Panc1 (cell line): ENCODE measurements around the gene CCSER2. TPM values are rescaled to one million over a fixed set of nuclear protein-coding genes. Genes with fewer than 3 reads are reported as not detected.

Experiments used
- ATAC-seq: fragments of 200-7000 bp; cut with Tn5 transposase; 2 replicates; pipeline ENCODE4 v1.9.1; 2020; ENCODE audit warnings: mild to moderate bottlenecking, moderate library complexity
- BruUV-seq: library from RNA; stranded (reverse); fragments of 400-500 nt; replicated peaks from 2 replicates; lab custom pipeline; 2021; lab: Mats Ljungman, UMichigan
- CTCF ChIA-PET: fragments of 300-600 bp; sonication (Branson Sonifier 250); formaldehyde crosslinking; loops from one replicate; lab custom pipeline; 2022; ENCODE audit warnings: antibody characterized with exemption; lab: Charles Lee
- POLR2A ChIA-PET: fragments of 300-600 bp; sonication (Branson Sonifier 250); formaldehyde crosslinking; loops from one replicate; lab custom pipeline; 2022; ENCODE audit warnings: antibody characterized with exemption; lab: Charles Lee
- DNase-seq: peaks from one replicate; pipeline ENCODE4 v3.0.0-alpha.2; 2010; ENCODE audit warnings: low read depth, low spot score
- H3K27ac ChIP-seq: 2 replicates; pipeline ENCODE4 v1.5.1; 2011; ENCODE audit warnings: mild to moderate bottlenecking, low read length, inconsistent platforms
- H3K27me3 ChIP-seq: fragments of 200-500 bp; sonication (Bioruptor generic); 2 replicates; pipeline ENCODE4 v1.6.0; 2014; ENCODE audit warnings: low read length, inconsistent platforms; ENCODE audit not compliant: control insufficient read depth, insufficient read depth
- H3K36me3 ChIP-seq: fragments of 200-500 bp; sonication (Bioruptor generic); 2 replicates; pipeline ENCODE4 v1.5.1; 2014; ENCODE audit warnings: inconsistent platforms, mild to moderate bottlenecking, low read length, moderate library complexity; ENCODE audit not compliant: control insufficient read depth, insufficient read depth
- H3K4me1 ChIP-seq: 2 replicates; pipeline ENCODE4 v1.5.1; 2011; ENCODE audit warnings: inconsistent platforms, mild to moderate bottlenecking, low read length, moderate library complexity; ENCODE audit not compliant: control insufficient read depth, insufficient read depth
- H3K4me3 ChIP-seq, 2 experiments: 2 replicates each; pipeline ENCODE4 v1.5.1; 2011 to 2012; ENCODE audit warnings: low read depth in 2 of 2, low read length in 2 of 2, mild to moderate bottlenecking in 2 of 2, inconsistent platforms in 1 of 2, moderate library complexity in 1 of 2
- H3K9me3 ChIP-seq: fragments of 200-500 bp; sonication (Bioruptor generic); 2 replicates; pipeline ENCODE4 v1.5.1; 2014; ENCODE audit warnings: low read depth, mild to moderate bottlenecking, inconsistent platforms, low read length, moderate library complexity; ENCODE audit not compliant: control insufficient read depth, insufficient read depth
- POLR2AphosphoS5 ChIP-seq: IDR thresholded peaks from 2 replicates; pipeline ENCODE4 v1.6.1; 2012; ENCODE audit warnings: mild to moderate bottlenecking, low read depth, low read length, moderate library complexity
- SIN3A ChIP-seq: IDR thresholded peaks from 2 replicates; pipeline ENCODE4 v1.6.1; 2012; ENCODE audit warnings: low read depth, mild to moderate bottlenecking, low read length, moderate library complexity, borderline replicate concordance; ENCODE audit not compliant: insufficient read depth
- TCF7L2 ChIP-seq: IDR thresholded peaks from 2 replicates; pipeline ENCODE4 v1.6.1; 2011; ENCODE audit warnings: mild to moderate bottlenecking, low read depth, low read length, inconsistent platforms
- in situ Hi-C: cut with HindIII; loops from 2 replicates; pipeline ENCODE4 v1.10.0; 2016; ENCODE audit warnings: low sequenced_read_pairs, low pct_unique_long_range_greater_than_20kb
- intact Hi-C: fragments of 100-400 bp; cut with micrococcal nuclease; formaldehyde crosslinking; loops from one replicate; pipeline ENCODE4 v1.10.0; 2022; ENCODE audit not compliant: unreplicated experiment
- total RNA-seq: library from RNA; stranded (reverse); gene quantifications from one replicate; pipeline ENCODE4 v1.2.1, GENCODE V29; 2021; ENCODE audit not compliant: unreplicated experiment
- TF ChIP-seq, protein P1 (sequence below): fragments of 450-650 bp; IDR thresholded peaks from 2 replicates; pipeline ENCODE4 v1.5.1; 2017; ENCODE audit warnings: mild to moderate bottlenecking
- TF ChIP-seq, protein P2 (sequence below), 2 experiments: IDR thresholded peaks; 2 replicates each; pipeline ENCODE4 v1.6.1; 2011 to 2012; ENCODE audit warnings: low read depth in 2 of 2, control low read depth in 1 of 2, low read length in 1 of 2, mild to moderate bottlenecking in 1 of 2, moderate library complexity in 1 of 2; ENCODE audit not compliant: insufficient read depth in 1 of 2

CCSER2 gene
- total RNA-seq, 1 experiment from 2014 or later: 63.7 TPM

DNA sequence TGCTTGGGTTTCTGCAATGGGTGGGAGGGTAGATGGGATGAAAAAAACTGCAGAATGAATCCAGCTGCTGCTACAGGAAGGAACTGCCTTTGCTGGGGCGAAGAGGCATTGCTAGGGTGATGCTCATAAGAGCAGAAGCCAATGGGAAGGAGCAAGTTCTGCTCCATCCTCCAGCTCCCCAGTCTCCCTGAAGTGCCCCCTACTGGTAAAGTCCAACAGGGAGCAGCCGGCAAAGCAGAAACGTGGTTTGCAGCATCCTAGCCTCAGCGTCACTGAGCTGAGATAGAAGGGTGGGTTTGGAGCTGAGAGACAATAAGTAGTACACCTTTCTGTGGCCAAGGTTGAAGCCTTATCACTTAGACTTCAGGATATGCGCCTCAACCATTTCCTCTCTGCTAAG is 220.5 kb downstream of the CCSER2 start:
- intact Hi-C loops: no loop called here
- H3K27ac ChIP-seq: no peak overlapping the region
- no peaks in the 10 kb centered on the region for H3K9me3 ChIP-seq
- ChIA-PET CTCF (interaction anchor here (0.6 to 1.1 kb wide), 2 partner anchors 9 to 152 kb away, joined by 4 read pairs; no protein-coding TSS in a partner anchor), POLR2A (no interaction called here)
- BruUV-seq: no TSS peak
- ATAC-seq: peak; percentile 51; the same call in 1 of the 2 replicates
- DNase-seq: no peak
- H3K36me3 ChIP-seq: no peaks in the 10 kb centered on the region
- H3K4me1 ChIP-seq: no peaks in the 10 kb centered on the region
- H3K27me3 ChIP-seq: peaks cover 19% of the 10 kb centered on the region
- in situ Hi-C loops: no loop called here
- TF ChIP-seq, protein P1, sequence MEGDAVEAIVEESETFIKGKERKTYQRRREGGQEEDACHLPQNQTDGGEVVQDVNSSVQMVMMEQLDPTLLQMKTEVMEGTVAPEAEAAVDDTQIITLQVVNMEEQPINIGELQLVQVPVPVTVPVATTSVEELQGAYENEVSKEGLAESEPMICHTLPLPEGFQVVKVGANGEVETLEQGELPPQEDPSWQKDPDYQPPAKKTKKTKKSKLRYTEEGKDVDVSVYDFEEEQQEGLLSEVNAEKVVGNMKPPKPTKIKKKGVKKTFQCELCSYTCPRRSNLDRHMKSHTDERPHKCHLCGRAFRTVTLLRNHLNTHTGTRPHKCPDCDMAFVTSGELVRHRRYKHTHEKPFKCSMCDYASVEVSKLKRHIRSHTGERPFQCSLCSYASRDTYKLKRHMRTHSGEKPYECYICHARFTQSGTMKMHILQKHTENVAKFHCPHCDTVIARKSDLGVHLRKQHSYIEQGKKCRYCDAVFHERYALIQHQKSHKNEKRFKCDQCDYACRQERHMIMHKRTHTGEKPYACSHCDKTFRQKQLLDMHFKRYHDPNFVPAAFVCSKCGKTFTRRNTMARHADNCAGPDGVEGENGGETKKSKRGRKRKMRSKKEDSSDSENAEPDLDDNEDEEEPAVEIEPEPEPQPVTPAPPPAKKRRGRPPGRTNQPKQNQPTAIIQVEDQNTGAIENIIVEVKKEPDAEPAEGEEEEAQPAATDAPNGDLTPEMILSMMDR: peak; percentile 51
- TF ChIP-seq TCF7L2: no peak
- H3K4me3 ChIP-seq: no peak overlapping the region

DNA sequence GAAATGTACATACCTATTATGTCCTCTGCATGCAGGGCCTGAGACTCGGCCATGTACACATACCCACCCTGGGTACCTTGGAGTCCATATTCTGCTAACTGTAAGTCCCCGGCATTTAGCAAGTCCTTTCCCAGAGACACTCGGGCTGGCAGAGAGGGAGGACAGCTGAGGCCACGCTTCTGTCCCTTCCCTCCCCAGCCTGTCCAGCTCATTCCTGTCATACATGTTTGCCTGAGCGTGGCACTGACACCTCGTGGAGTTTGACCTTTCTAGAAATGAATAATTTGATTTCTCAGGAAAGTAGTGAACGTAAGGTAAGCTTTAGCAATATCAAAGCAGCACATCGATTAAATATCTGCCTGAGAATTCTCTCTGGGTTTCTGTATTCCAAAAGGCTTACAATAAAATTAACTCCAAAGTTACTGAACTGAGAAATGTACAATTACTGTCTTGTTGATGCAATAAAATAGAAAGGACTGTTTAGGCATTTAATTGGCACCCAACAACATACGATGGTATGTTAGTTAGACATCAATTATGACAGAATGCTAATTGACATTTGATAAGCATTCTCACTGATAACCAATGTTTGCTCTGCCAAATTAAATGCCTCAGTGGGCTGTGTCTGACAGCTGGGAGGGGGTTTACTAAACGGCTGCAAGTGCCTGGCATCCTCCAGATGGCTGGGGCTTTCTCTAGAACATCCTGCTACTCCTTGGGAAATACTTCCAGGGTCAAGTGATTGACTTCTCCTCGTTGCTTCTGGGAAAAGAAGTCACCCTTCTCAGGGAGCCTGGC is 221.2 kb downstream of the CCSER2 start:
- intact Hi-C loops: loop anchor here (10.0 kb wide), 1 partner anchor 1825 kb away; no protein-coding TSS in a partner anchor
- POLR2A ChIA-PET: no interaction called here

More for the DNA sequence above, 221.2 kb downstream of the CCSER2 start:
- Histone ChIP-seq H3K4me3 (no peak overlapping the region), H3K9me3 (no peaks in the 10 kb centered on the region), H3K36me3 (no peaks in the 10 kb centered on the region), H3K4me1 (no peaks in the 10 kb centered on the region), H3K27me3 (peaks cover 19% of the 10 kb centered on the region), H3K27ac (no peak overlapping the region)
- CTCF ChIA-PET: interaction anchor here (0.6 to 1.1 kb wide), 2 partner anchors 9 to 151 kb away, joined by 4 read pairs; no protein-coding TSS in a partner anchor
- in situ Hi-C loops: no loop called here
- no TSS peak for BruUV-seq
- TF ChIP-seq, protein P1: no peak
- TF ChIP-seq TCF7L2: no peak
- no peak for TF ChIP-seq POLR2AphosphoS5
- TF ChIP-seq SIN3A: no peak
- TF ChIP-seq, protein P2, sequence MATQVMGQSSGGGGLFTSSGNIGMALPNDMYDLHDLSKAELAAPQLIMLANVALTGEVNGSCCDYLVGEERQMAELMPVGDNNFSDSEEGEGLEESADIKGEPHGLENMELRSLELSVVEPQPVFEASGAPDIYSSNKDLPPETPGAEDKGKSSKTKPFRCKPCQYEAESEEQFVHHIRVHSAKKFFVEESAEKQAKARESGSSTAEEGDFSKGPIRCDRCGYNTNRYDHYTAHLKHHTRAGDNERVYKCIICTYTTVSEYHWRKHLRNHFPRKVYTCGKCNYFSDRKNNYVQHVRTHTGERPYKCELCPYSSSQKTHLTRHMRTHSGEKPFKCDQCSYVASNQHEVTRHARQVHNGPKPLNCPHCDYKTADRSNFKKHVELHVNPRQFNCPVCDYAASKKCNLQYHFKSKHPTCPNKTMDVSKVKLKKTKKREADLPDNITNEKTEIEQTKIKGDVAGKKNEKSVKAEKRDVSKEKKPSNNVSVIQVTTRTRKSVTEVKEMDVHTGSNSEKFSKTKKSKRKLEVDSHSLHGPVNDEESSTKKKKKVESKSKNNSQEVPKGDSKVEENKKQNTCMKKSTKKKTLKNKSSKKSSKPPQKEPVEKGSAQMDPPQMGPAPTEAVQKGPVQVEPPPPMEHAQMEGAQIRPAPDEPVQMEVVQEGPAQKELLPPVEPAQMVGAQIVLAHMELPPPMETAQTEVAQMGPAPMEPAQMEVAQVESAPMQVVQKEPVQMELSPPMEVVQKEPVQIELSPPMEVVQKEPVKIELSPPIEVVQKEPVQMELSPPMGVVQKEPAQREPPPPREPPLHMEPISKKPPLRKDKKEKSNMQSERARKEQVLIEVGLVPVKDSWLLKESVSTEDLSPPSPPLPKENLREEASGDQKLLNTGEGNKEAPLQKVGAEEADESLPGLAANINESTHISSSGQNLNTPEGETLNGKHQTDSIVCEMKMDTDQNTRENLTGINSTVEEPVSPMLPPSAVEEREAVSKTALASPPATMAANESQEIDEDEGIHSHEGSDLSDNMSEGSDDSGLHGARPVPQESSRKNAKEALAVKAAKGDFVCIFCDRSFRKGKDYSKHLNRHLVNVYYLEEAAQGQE (IDR thresholded peaks at IDR 0.05; ENCODE audit: insufficient read depth in 1 of 2, low read depth in 2 of 2, low read length in 1 of 2): no peak
- no peak; the same call in 1 of the 2 replicates for ATAC-seq
- no peak for DNase-seq
